GM12873 (cell line): ENCODE measurements around the gene RPL27.

ENCODE experiments used
- TF ChIP-seq, protein P1 (sequence below): IDR thresholded peaks from 2 replicates; pipeline ENCODE4 v1.5.1; 2012; ENCODE audit warnings: low read depth, mild to moderate bottlenecking, moderate library complexity, low read length, control low read depth; ENCODE audit not compliant: insufficient read depth; ENCODE audit errors: missing control alignments

Gene RPL27

DNA sequence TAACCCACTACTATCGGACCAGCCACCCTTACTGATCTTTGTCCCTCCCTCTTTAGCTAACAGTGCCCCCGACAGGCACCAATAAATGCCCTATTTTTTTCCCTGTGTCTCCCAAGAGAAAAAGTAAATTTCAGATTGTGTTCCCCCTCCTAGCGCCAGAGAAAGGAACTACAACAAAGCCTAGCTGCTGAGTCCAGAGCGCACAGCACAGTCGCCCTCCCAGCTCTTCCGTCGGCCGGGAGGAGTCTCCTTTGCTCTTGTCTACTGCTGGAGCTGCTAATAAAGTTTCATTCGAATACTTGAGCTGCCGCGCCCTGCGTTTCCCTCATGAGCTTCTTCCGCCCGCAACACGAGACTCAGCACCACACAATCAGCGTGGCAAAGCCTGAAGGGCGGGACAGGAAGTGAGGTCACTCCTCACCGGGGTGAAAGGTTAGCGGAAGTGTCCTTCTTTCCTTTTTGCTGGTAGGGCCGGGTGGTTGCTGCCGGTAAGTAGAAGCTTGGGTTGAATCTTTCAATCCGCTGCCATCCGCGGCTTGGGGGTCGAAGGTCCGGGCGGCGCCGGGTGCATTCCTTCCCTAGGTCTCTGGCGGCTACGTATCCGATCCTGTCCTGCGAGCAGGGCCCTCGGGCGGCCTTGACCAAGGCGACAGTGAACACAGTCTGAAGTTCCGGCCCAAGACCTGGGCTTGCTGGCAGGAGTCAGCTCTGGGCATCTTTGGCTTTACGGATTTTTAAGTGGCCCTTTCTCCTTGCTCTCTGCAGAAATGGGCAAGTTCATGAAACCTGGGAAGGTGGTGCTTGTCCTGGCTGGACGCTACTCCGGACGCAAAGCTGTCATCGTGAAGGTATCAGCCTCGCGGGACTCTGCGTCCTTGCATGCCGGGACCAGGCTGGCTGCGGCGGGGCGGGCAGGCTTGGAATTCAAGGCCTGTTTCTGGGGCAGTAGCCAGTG, at the start of gene RPL27:
Gene RPL27 (plus strand): TSS at position 436 of the 955 bp plus-strand sequence. CDS start 332 bp downstream, at position 768.
- TF ChIP-seq, protein P1, sequence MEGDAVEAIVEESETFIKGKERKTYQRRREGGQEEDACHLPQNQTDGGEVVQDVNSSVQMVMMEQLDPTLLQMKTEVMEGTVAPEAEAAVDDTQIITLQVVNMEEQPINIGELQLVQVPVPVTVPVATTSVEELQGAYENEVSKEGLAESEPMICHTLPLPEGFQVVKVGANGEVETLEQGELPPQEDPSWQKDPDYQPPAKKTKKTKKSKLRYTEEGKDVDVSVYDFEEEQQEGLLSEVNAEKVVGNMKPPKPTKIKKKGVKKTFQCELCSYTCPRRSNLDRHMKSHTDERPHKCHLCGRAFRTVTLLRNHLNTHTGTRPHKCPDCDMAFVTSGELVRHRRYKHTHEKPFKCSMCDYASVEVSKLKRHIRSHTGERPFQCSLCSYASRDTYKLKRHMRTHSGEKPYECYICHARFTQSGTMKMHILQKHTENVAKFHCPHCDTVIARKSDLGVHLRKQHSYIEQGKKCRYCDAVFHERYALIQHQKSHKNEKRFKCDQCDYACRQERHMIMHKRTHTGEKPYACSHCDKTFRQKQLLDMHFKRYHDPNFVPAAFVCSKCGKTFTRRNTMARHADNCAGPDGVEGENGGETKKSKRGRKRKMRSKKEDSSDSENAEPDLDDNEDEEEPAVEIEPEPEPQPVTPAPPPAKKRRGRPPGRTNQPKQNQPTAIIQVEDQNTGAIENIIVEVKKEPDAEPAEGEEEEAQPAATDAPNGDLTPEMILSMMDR: peak; percentile 75

DNA sequence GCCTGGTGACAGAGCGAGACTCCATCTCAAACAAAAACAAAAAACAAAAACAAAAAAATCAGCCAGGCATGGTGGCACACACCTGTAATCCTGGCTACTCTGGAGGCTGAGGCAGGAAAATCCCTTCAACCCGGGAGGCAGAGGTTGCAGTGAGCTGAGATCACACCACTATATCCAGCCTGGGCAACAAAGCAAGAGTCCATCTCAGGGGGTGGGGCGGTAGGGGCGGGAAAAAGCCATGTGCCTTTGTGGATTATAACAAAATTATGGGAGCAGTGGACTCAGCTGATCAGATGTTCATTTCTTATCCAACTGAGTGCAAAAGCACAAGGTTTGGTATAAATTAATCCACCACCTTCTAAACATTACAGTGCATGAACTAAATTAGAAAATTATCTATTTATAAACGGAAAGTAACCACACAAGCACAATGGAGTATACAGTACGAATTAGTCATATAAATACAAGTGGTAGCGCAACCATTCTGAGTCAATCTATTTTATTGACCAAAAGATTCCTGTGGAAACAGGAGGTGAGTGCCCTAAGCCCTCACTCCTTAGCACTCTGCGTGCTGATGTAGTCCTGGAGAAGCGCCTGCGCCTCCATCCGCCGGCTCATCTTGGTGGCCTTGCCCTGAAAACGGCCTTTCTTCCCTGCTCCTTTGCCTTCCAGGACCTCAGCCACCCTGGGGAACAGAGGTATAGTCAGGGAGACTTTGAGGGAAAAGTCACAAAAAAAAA, 48.0 kb upstream of the RPL27 start:
- TF ChIP-seq, protein P1: no peak

DNA sequence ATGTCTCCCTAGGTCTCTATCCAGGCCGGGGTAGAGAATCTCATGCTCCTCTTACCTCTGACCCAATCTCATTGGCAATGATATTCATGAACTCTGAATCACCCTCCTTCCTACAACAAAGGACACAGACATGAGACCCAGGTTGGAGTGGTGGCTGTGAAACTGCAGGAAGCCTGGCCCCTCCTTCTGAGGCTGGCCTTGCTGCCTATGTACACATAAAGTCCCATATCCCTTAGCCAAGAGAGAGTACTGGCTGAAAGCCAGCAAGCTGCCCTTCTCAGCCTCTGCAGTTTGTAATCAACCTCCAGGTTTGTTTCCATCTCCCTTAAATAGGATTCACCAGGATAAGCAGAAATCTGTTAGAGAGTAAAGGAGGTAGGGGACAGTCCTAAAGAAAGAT, 44.5 kb upstream of the RPL27 start:
- TF ChIP-seq, protein P1: no peak

DNA sequence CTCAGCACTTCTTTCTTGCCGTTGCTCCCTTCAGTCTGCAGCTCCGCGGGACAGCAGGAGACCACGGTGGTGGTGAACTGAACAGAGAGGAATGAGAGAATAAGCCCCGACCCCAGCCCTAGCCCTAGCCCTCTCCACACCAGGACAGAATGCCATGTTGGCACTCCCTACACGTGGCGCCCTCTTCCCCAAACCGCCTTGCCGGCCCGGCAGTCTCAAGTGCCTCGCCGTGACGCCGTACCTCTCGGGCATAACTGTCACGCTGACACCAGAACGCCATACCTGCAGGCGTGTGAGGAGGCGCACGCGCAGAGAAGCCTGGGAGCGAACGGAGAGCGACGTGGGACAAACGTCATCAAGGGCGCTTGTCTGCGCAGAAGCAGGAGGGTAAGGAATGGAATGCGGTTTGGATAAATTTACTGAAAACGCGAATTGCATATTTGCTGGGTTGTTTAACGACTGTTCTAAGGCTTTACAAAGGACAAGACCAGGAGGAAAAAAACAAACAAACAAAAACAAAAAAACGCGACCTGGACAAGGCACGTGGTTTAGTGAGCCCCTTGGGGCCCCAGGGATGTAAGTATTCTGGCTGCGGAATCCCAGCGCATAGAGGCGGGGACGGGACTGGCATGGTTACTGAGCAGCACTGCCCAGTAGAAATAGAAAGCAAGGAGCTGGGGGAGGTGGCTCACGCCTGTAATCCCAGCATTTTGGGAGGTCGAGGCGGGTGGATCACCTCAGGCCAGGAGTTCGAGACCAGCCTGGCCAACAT, 33.9 kb upstream of the RPL27 start, which contains the start of gene AARSD1:
Gene AARSD1 (minus strand): TSS at position 294 of the 772 bp plus-strand sequence. CDS start 14 bp downstream, at position 280.
- TF ChIP-seq, protein P1: no peak

DNA sequence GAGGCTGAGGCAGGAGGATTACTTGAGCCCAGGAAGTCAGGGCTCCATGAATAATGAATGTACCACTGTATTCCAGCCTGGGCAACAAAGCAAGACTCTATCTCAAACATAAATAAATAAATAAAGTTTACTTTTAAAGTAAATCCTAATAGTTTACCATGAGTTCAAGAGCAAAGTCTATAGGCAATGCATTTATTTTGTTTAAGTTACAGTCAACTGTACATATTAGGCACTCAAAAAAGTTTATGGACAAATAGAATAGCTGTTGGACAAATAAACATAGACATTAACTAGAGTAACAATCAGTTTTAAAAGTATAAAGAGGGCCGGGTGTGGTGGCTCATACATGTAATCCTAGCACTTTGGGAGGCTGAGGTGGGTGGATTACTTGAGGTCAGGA, 30.3 kb upstream of the RPL27 start:
- TF ChIP-seq, protein P1: no peak

DNA sequence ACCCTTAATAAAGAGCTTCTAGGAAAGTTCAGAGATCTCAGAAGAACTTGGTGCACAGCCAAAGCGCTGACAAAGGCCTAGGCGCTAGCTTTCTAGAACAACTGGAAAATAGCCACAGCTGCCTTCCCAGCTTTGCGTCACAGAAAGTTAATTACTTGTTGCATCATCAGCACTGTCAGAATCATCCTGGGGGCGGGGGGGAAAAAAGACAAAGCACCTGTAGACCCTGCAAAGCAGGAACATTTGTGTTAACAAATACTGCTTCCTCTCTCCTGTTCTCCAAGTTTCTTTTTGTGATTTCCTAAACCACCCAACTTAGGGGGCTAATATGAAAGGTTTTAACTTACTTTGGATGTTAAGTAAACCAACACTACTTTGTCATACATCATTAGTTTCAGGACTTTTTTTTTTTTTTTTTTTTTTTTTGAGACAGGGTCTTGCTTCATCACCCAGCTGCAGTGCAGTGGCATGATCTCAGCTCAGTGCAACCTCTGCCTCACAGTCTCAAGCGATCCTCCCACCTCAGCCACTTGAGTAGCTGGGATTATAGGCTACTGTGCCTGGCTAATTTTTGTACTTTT, 29.1 kb upstream of the RPL27 start:
- TF ChIP-seq, protein P1: no peak
